AG10803 (cell line): ENCODE measurements around the gene GDPD2.

Source experiments
- DNase-seq: peaks from one replicate; pipeline ENCODE4 v3.0.0; 2010; ENCODE audit warnings: low read depth
- H3K4me3 ChIP-seq: 2 replicates; pipeline ENCODE4 v1.5.1; 2011; ENCODE audit warnings: mild to moderate bottlenecking, low read length, control low read depth
- TF ChIP-seq, protein P1 (sequence below): conservative IDR thresholded peaks from 2 replicates; pipeline ENCODE4 v1.5.1; 2011; ENCODE audit warnings: mild to moderate bottlenecking, low read length, control low read depth, inconsistent platforms

GDPD2 gene

DNA sequence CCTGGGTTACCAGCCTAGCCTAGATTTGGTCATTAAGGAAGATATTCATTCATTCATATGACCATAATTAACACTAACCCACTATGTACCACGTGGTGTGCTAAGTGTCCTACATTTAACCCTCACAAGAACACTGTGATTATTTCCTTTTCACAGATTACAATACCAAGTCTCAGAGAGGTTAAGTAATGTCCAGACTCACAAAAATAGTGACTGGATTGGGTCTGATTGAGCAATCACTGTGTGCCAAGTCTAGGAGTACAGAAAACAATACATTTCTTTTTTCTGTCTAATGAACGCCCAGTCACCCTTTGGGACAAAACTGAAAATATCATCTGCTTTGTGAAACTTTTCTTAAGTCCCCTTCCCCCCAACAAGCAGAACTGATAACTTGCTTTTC, 13.9 kb downstream of the GDPD2 start:
- H3K4me3 ChIP-seq: no peak overlapping the region
- TF ChIP-seq, protein P1, sequence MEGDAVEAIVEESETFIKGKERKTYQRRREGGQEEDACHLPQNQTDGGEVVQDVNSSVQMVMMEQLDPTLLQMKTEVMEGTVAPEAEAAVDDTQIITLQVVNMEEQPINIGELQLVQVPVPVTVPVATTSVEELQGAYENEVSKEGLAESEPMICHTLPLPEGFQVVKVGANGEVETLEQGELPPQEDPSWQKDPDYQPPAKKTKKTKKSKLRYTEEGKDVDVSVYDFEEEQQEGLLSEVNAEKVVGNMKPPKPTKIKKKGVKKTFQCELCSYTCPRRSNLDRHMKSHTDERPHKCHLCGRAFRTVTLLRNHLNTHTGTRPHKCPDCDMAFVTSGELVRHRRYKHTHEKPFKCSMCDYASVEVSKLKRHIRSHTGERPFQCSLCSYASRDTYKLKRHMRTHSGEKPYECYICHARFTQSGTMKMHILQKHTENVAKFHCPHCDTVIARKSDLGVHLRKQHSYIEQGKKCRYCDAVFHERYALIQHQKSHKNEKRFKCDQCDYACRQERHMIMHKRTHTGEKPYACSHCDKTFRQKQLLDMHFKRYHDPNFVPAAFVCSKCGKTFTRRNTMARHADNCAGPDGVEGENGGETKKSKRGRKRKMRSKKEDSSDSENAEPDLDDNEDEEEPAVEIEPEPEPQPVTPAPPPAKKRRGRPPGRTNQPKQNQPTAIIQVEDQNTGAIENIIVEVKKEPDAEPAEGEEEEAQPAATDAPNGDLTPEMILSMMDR: no peak
- DNase-seq: no peak

DNA sequence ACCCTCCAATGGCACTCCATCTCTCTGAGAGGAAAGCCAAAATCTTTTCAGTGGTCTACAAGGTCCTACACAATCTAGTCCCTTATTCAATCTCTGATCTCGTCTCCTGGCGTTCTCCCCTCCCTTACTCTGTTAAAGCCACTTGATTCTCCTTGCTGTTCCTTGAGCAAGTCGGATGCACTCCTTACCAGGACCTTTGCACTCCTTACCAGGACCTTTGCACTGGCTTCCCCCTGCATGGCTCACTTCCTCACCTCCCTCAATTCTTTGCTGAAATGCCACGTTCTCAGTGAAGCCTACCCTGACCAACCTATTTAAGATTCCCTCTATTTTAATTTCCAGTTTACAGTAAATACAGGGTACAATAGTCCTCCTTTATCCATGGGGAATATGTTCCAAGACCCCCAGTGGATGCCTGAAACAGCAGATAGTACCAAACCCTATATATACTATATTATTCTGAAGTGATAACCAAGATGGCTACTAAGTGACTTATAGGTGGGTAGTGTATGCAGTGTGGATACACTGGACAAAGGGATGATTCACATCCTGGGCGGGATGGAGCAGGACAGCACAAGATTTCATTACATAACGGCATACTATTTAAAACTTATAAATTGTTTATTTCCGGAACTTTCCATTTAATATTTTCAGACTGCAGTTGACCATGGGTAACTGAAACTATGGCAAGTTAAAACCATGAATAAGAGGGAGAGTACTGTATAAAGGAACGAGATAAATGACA, 15.0 kb downstream of the GDPD2 start:
- TF ChIP-seq, protein P1: no peak
- DNase-seq: no peak
- H3K4me3 ChIP-seq: no peak overlapping the region

DNA sequence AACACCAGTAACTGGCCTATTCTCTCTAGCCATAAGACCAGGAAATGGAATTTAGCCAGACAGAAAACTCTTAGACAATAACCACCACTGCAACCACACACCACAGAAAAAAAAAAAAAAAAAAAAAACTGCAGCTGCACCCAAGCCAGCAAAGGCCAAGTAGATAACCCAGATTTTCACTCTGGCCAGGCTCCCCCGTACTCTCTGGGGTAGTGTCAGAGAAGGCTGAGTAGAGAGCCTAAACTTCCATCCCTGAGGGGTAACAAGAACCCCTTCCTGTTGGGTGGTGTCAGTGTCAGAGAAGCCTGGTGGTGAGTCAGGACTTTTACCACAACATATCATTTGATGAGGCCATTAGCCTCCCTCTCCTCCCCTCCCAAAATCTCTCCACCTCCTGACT, 15.9 kb downstream of the GDPD2 start:
- TF ChIP-seq, protein P1: no peak
- DNase-seq: no peak
- no peak overlapping the region for H3K4me3 ChIP-seq

DNA sequence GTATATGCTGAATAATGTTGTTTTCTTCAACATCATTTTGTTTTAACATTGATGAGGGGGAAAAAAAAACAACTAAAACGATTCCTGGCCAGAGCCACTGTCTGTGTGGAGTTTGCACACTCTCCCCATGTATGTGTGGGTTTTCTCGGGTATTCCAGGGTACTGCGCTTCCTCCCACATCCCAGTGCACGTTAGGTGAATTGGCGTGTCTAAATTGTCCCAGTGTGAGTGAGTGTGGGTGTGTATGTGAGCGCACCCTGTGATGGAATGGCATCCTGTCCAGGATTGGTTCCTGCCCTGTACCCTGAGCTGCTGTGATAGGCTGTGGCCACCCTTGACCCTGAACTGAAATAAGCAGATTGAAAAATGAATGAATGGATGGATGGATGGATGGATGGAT, 19.1 kb downstream of the GDPD2 start:
- TF ChIP-seq, protein P1: no peak
- no peak for DNase-seq
- no peak overlapping the region for H3K4me3 ChIP-seq

DNA sequence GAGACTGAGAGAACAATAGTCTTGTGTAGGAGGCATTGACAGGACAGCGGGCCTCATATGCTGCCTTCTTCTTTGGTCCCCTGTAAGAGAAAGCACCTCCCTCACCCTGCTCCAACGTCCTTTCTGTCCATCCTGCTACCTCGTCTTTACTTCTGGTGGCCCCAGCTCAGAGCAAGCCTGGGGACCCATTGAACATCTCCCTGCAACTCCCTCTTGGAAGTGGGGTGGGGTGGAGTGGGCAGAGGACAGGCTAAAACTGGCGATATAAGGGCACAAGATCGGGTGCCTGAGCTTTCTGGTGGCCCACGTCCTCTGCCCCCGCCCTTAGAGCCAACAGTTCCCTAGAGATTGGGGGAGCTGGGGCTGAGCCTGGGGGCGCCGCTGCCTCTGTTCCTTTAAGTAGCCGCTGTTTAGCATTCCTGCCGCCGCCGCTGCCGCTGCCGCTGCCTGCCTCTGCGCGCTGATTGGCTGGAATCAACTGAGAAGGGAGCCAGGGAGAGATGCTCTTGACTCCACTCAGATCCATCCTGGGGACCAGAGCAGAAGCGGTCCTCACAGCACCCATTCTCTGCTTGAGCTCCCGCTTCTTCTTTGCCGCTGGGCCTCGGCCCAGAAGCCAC, 21.3 kb downstream of the GDPD2 start, which contains the start of gene DLG3:
TSS of gene DLG3 (plus strand) at position 510 of the 620 bp plus-strand sequence. CDS start 367 bp downstream, outside the sequence.
- DNase-seq: peak; percentile 28
- TF ChIP-seq, protein P1: no peak
- no peak within 1 kb of the TSS; the same call in 1 of the 2 replicates for H3K4me3 ChIP-seq

DNA sequence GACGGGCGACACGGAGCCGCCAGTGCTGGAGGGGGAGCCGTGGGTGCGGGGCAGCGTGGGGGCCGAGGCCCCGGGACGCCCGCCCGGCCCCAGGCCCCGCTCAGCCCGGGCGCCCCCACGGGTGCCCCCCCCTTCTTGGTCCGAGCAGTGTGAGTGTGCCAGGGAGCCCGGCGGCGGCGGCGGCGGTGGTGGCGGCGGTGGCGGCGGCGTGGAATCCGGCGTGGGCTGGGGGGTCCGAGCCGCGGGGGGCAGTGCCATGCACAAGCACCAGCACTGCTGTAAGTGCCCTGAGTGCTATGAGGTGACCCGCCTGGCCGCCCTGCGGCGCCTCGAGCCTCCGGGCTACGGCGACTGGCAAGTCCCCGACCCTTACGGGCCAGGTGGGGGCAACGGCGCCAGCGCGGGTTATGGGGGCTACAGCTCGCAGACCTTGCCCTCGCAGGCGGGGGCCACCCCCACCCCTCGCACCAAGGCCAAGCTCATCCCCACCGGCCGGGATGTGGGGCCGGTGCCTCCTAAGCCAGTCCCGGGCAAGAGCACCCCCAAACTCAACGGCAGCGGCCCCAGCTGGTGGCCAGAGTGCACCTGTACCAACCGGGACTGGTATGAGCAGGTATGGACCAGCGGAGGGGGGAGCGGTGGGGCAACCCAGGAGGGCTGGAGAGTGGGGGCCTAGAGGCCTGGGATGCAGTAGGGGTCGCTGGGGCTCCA, 22.0 kb downstream of the GDPD2 start:
- DNase-seq: no peak
- H3K4me3 ChIP-seq: no peak overlapping the region
- TF ChIP-seq, protein P1: no peak

DNA sequence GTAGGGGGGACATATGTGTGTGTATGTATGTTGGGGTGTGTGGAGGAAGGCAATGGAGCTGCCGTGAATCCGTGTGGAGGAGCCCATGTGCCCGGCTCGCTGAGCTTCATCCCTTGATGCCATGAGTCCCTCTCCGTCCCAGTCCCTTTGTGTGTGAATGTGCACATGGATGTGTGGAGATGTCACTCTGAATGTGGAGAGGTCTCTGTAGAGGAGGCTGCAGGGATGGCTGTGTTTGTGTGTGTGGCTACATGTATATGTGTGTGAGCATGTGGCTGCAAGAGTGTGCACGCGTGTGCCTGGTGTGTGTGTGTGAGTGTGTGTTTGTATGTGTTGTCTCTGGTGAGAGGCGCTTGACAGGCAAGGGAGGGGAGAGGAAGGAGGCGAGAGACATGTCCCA, 22.8 kb downstream of the GDPD2 start:
- TF ChIP-seq, protein P1: no peak
- H3K4me3 ChIP-seq: no peak overlapping the region
- DNase-seq: no peak
